Ectodermal cell (in vitro differentiated cells): ENCODE results near the gene LHFPL6.

Source experiments
- H3K27ac ChIP-seq: 2 replicates; pipeline ENCODE4 v1.7.0; 2013; ENCODE audit warnings: mild to moderate bottlenecking, low read depth, low read length; ENCODE audit not compliant: insufficient read depth, poor library complexity, severe bottlenecking
- H3K27me3 ChIP-seq: 2 replicates; pipeline ENCODE4 v1.7.0; 2013; ENCODE audit warnings: mild to moderate bottlenecking, low read length; ENCODE audit not compliant: insufficient read depth, control insufficient read depth, poor library complexity, severe bottlenecking
- H3K36me3 ChIP-seq: one replicate; pipeline ENCODE4 v1.7.0; 2013; ENCODE audit warnings: low read length; ENCODE audit not compliant: control insufficient read depth, insufficient read depth
- H3K4me1 ChIP-seq: one replicate; pipeline ENCODE4 v1.7.0; 2013; ENCODE audit warnings: low read length; ENCODE audit not compliant: control insufficient read depth, insufficient read depth
- H3K4me3 ChIP-seq: 2 replicates; pipeline ENCODE4 v1.7.0; 2013; ENCODE audit warnings: low read depth, low read length, control low read depth; ENCODE audit not compliant: insufficient read depth
- H3K9me3 ChIP-seq: 2 replicates; pipeline ENCODE4 v1.7.0; 2013; ENCODE audit warnings: mild to moderate bottlenecking, low read length, moderate library complexity; ENCODE audit not compliant: control insufficient read depth
- WGBS, 2 experiments: methylation state at CpG; one replicate each; pipeline ENCODE4 v1.1.7; 2013; ENCODE audit warnings: missing lambda C conversion rate in 2 of 2; 5-methylcytosine and 5-hydroxymethylcytosine counted together

The LHFPL6 gene

GRCh38 chr13:39457274-39457673 is 145.7 kb downstream of the LHFPL6 start:
- Histone ChIP-seq H3K4me3 (no peak overlapping the region), H3K9me3 (no peaks in the 10 kb centered on the region), H3K27me3 (no peaks in the 10 kb centered on the region), H3K27ac (no peak overlapping the region), H3K4me1 (peaks cover 9% of the 10 kb centered on the region), H3K36me3 (no peaks in the 10 kb centered on the region)
- WGBS, 2 experiments, result 100% methylated on average over 1 of the region's 1 CpG

DNA sequence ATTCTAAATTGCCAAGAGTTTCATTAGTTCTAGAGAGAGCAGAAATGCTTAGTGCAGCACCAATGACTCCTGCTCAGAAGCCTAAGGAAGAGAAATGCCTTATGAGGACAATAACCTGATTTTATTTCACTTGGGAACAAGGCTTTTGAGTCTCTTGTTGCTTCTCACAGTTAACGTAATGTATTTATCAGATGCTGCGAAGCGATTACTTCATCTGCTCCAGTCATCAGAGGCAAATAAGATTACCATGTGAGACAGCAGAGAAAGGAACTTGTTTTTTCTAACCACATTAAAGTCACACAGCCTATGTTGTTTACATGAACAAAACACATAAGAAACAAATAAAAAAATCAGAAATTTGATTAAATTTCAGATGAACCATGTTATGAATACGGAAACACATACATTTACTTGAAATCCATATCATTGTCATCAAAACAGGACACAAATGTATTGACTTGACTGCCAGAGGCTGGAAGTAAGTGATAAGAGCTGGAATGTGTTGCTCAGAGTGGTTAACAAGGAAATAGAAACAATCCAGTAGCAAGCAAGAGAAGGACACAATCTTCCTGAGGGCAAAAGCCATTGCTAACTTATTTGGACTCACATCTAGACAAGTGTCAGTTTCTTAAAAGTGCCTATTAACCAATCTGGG is 147.3 kb downstream of the LHFPL6 start:
- H3K27ac ChIP-seq, result no peak overlapping the region
- no peaks in the 10 kb centered on the region for H3K9me3 ChIP-seq
- no peaks in the 10 kb centered on the region for H3K27me3 ChIP-seq
- WGBS, 2 experiments, result 59 to 76% methylated on average over 4 of the region's 4 CpGs
- H3K4me1 ChIP-seq, result peaks cover 15% of the 10 kb centered on the region
- H3K4me3 ChIP-seq, result no peak overlapping the region
- H3K36me3 ChIP-seq, result no peaks in the 10 kb centered on the region

DNA sequence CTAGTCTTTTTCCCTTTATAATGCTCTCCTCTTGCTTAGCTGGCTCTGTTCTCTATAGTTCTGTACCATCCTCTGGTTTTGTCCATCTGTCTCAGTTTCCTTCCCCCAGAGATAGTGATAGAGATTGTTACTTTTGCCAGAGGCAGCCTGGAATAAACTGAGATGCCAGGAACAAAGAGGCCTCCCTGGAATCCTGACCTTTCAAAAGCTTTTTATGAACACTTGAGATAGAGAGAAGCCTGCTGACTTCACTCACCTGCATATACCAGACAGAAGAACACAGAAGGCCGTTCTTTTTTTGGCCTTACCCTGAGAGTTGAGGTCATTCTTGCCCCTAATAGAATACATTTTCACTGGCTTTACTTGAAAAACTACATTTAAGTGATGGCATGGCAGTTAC is 150.2 kb downstream of the LHFPL6 start:
- Histone ChIP-seq H3K4me3 (no peak overlapping the region), H3K27ac (no peak overlapping the region), H3K36me3 (no peaks in the 10 kb centered on the region), H3K27me3 (no peaks in the 10 kb centered on the region), H3K9me3 (no peaks in the 10 kb centered on the region), H3K4me1 (peaks cover 15% of the 10 kb centered on the region)
- 87 to 91% methylated on average over 1 of the region's 1 CpG for WGBS, 2 experiments

GRCh38 chr13:39452417-39452816 is 150.6 kb downstream of the LHFPL6 start:
- Histone ChIP-seq H3K4me1 (peaks cover 15% of the 10 kb centered on the region), H3K27me3 (no peaks in the 10 kb centered on the region), H3K9me3 (no peaks in the 10 kb centered on the region), H3K4me3 (no peak overlapping the region), H3K27ac (no peak overlapping the region), H3K36me3 (no peaks in the 10 kb centered on the region)
- WGBS, 2 experiments, result 88 to 92% methylated on average over 1 to 3 of the region's 3 CpGs

GRCh38 chr13:39451860-39452301 is 151.1 kb downstream of the LHFPL6 start:
- H3K4me3 ChIP-seq, result no peak overlapping the region
- H3K27ac ChIP-seq, result no peak overlapping the region
- H3K27me3 ChIP-seq, result no peaks in the 10 kb centered on the region
- H3K9me3 ChIP-seq, result no peaks in the 10 kb centered on the region
- H3K4me1 ChIP-seq, result peaks cover 15% of the 10 kb centered on the region
- no peaks in the 10 kb centered on the region for H3K36me3 ChIP-seq
- 90 to 91% methylated on average over 4 of the region's 4 CpGs for WGBS, 2 experiments

DNA sequence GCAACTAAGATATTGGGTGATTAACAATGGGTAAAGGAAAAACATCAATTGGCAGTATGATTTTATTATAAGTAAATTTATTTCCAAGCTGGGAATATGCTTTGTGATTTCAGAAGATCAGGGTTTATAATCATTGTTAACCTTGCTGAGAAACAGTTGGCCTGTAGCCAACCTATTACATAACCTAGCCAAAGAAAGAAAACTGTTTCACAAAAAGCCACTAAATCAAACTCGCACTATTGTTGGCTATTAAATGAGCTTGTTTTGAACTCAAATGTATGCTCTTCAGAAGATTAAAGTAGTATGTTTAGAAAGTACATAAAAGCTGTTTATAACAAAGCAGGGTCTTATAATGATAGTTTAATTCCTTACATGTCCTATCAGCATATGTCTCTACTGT is 151.7 kb downstream of the LHFPL6 start:
- H3K27me3 ChIP-seq, result no peaks in the 10 kb centered on the region
- H3K36me3 ChIP-seq, result no peaks in the 10 kb centered on the region
- no peak overlapping the region for H3K4me3 ChIP-seq
- H3K27ac ChIP-seq, result no peak overlapping the region
- H3K4me1 ChIP-seq, result peaks cover 15% of the 10 kb centered on the region
- H3K9me3 ChIP-seq, result no peaks in the 10 kb centered on the region
- 100% methylated on average over 1 of the region's 1 CpG; no CpG with 5 or more reads in 1 of the 2 experiments for WGBS, 2 experiments

GRCh38 chr13:39450176-39450575 is 152.8 kb downstream of the LHFPL6 start:
- Histone ChIP-seq H3K4me3 (no peak overlapping the region), H3K9me3 (no peaks in the 10 kb centered on the region), H3K4me1 (peaks cover 15% of the 10 kb centered on the region), H3K27ac (no peak overlapping the region), H3K27me3 (no peaks in the 10 kb centered on the region), H3K36me3 (no peaks in the 10 kb centered on the region)

- Histone ChIP-seq H3K9me3 (no peaks in the 10 kb centered on the region), H3K27ac (no peak overlapping the region), H3K36me3 (no peaks in the 10 kb centered on the region), H3K27me3 (no peaks in the 10 kb centered on the region), H3K4me3 (no peak overlapping the region), H3K4me1 (peaks cover 15% of the 10 kb centered on the region)
- 67 to 78% methylated on average over 2 to 3 of the region's 3 CpGs for WGBS, 2 experiments
Observed at GRCh38 chr13:39448834-39449233, 154.2 kb downstream of the LHFPL6 start.

- Histone ChIP-seq H3K36me3 (no peaks in the 10 kb centered on the region), H3K4me3 (no peak overlapping the region), H3K27ac (no peak overlapping the region), H3K27me3 (no peaks in the 10 kb centered on the region), H3K4me1 (peaks cover 2% of the 10 kb centered on the region), H3K9me3 (no peaks in the 10 kb centered on the region)
- 93 to 96% methylated on average over 4 of the region's 4 CpGs for WGBS, 2 experiments
Observed at GRCh38 chr13:39446865-39447264, 156.1 kb downstream of the LHFPL6 start.

DNA sequence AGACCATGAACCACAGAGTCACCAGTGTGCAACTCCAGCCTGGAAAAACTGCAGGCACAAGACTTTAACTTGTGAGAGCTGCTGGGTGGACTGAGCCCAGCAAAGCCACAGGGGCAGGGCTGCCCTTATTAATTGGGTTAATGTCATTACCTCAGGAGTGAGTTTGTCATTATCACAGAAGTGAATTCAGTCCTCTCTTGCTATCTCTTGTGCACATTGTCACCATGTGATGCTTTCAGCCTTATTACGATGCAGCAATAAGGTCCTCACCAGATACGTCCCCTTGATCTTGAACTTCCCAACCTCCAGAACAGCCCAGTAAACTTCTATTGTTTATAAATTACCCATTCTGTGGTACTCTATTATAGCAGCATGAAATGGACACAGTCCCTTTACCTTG is 158.1 kb downstream of the LHFPL6 start:
- Histone ChIP-seq H3K27me3 (no peaks in the 10 kb centered on the region), H3K36me3 (no peaks in the 10 kb centered on the region), H3K9me3 (no peaks in the 10 kb centered on the region), H3K4me1 (no peaks in the 10 kb centered on the region), H3K27ac (no peak overlapping the region), H3K4me3 (no peak overlapping the region)
- WGBS, 2 experiments, result 87 to 96% methylated on average over 2 of the region's 2 CpGs

GRCh38 chr13:39433651-39434050 is 169.3 kb downstream of the LHFPL6 start:
- Histone ChIP-seq H3K9me3 (peaks cover 4% of the 10 kb centered on the region), H3K4me1 (peaks cover 4% of the 10 kb centered on the region), H3K36me3 (no peaks in the 10 kb centered on the region), H3K27me3 (no peaks in the 10 kb centered on the region), H3K4me3 (no peak overlapping the region), H3K27ac (no peak overlapping the region)
- WGBS, 2 experiments, result 81 to 83% methylated on average over 1 of the region's 1 CpG
